HepG2 (cell line): ENCODE measurements around the gene CMTM3. TPM values are rescaled to one million over a fixed set of nuclear protein-coding genes. Genes with fewer than 3 reads are reported as not detected.

Experiments used
- ATF1 ChIP-seq: IDR thresholded peaks from 2 replicates; pipeline ENCODE4 v1.6.1; 2016; ENCODE audit warnings: mild to moderate bottlenecking, control low read depth
- DNMT1 ChIP-seq: sonication (generic); formaldehyde crosslinking; IDR thresholded peaks from 2 replicates; pipeline ENCODE4 v1.5.1; 2020; ENCODE audit warnings: mild to moderate bottlenecking, missing genetic modification reagents
- EEA1 ChIP-seq: sonication (generic); formaldehyde crosslinking; IDR thresholded peaks from 2 replicates; pipeline ENCODE4 v1.5.1; 2020; ENCODE audit warnings: mild to moderate bottlenecking, missing genetic modification reagents, borderline replicate concordance
- HOXA7 ChIP-seq: sonication (generic); formaldehyde crosslinking; IDR thresholded peaks from 2 replicates; pipeline ENCODE4 v1.8.1; 2022; ENCODE audit warnings: mild to moderate bottlenecking, missing genetic modification reagents, moderate library complexity
- KLF12 ChIP-seq: sonication (generic); formaldehyde crosslinking; IDR thresholded peaks from 2 replicates; pipeline ENCODE4 v1.4.0; 2020; ENCODE audit warnings: missing genetic modification reagents, borderline replicate concordance
- MAF1 ChIP-seq: sonication (generic); formaldehyde crosslinking; IDR thresholded peaks from 2 replicates; pipeline ENCODE4 v1.5.0; 2020; ENCODE audit warnings: missing genetic modification reagents, borderline replicate concordance
- MAFF ChIP-seq: IDR thresholded peaks from 2 replicates; pipeline ENCODE4 v1.6.1; 2011; ENCODE audit warnings: low read depth, low read length, improper control_type of control experiment
- MAFG ChIP-seq: sonication (generic); formaldehyde crosslinking; IDR thresholded peaks from 2 replicates; pipeline ENCODE4 v1.5.1; 2020; ENCODE audit warnings: mild to moderate bottlenecking, missing genetic modification reagents
- MXD4 ChIP-seq: IDR thresholded peaks from 2 replicates; pipeline ENCODE4 v1.6.1; 2016; ENCODE audit warnings: mild to moderate bottlenecking, missing biosample characterization, missing genetic modification reagents
- PTBP1 ChIP-seq: fragments of 200-400 bp; formaldehyde crosslinking; IDR thresholded peaks from 2 replicates; pipeline ENCODE4 v1.6.1; 2018; ENCODE audit warnings: low read length, low read depth; ENCODE audit not compliant: poor library complexity, severe bottlenecking
- RBM39 ChIP-seq: fragments of 200-400 bp; formaldehyde crosslinking; IDR thresholded peaks from one replicate; pipeline ENCODE4 v1.6.1; 2018; ENCODE audit warnings: antibody characterized with exemption, mild to moderate bottlenecking, low read depth, low read length; ENCODE audit not compliant: poor library complexity, severe bottlenecking
- ZBTB20 ChIP-seq: sonication (generic); formaldehyde crosslinking; IDR thresholded peaks from 2 replicates; pipeline ENCODE4 v1.8.1; 2023; ENCODE audit warnings: missing genetic modification reagents, low read depth, mild to moderate bottlenecking, borderline replicate concordance
- ZNF484 ChIP-seq: sonication (generic); formaldehyde crosslinking; IDR thresholded peaks from 2 replicates; pipeline ENCODE4 v1.5.1; 2020; ENCODE audit warnings: mild to moderate bottlenecking, low read depth, missing genetic modification reagents, borderline replicate concordance
- ZNF547 ChIP-seq: sonication (generic); formaldehyde crosslinking; IDR thresholded peaks from 2 replicates; pipeline ENCODE4 v1.5.1; 2020; ENCODE audit warnings: mild to moderate bottlenecking, missing genetic modification reagents
- ZNF879 ChIP-seq: sonication (generic); formaldehyde crosslinking; IDR thresholded peaks from 2 replicates; pipeline ENCODE4 v1.8.1; 2023; ENCODE audit warnings: missing genetic modification reagents
- polyA plus RNA-seq, 8 experiments: library from polyadenylated mRNA; depleted of rRNA in 3 of 8; stranded (reverse) in 7 of 8; unstranded in 1 of 8; fragments of >200 nt; fragmentation: Illumina TruSeq in 4 of 8; extraction: Trizol in 4 of 8; gene quantifications; 2 replicates each; pipeline versions ENCODE4 v1.2.1 to v1.2.3, GENCODE V29; 2011 to 2016; ENCODE audit warnings: low read depth in 4 of 8, missing spikeins in 1 of 8, mixed read lengths in 1 of 8; ENCODE audit not compliant: insufficient read depth in 1 of 8
- total RNA-seq, 5 experiments: library from RNA; depleted of rRNA; stranded (reverse); fragments of >200 nt; fragmentation: Illumina TruSeq; extraction: Trizol; gene quantifications; 2 replicates each; pipeline ENCODE4 v1.2.3, GENCODE V29; 2016; ENCODE audit warnings: low read depth in 1 of 5
- TF ChIP-seq, protein P1 (sequence below): sonication (generic); formaldehyde crosslinking; IDR thresholded peaks from 2 replicates; pipeline ENCODE4 v1.8.1; 2023; ENCODE audit warnings: mild to moderate bottlenecking, missing genetic modification reagents
- TF ChIP-seq, protein P2 (sequence below), 2 experiments: sonication (generic) in 1 of 2; formaldehyde crosslinking in 1 of 2; IDR thresholded peaks; 2 replicates each; pipeline versions ENCODE4 v1.6.1 to v1.9.0; 2014 to 2022; ENCODE audit warnings: antibody characterized with exemption in 1 of 2, borderline replicate concordance in 1 of 2, inconsistent platforms in 1 of 2, low read depth in 1 of 2, missing genetic modification reagents in 1 of 2
- TF ChIP-seq, protein P3 (sequence below): sonication (generic); formaldehyde crosslinking; IDR thresholded peaks from 2 replicates; pipeline ENCODE4 v1.8.0; 2023; ENCODE audit warnings: mild to moderate bottlenecking, missing genetic modification reagents
- TF ChIP-seq, protein P4 (sequence below): sonication (generic); formaldehyde crosslinking; IDR thresholded peaks from 2 replicates; pipeline ENCODE4 v1.5.1; 2020; ENCODE audit warnings: mild to moderate bottlenecking, missing genetic modification reagents, moderate library complexity

The CMTM3 gene
- total and polyA plus RNA-seq, 2 of the 13 experiments (the other 11 are each of a cell fraction or from before 2014, with no cell fraction given) = 29.2 to 48.7 TPM

DNA sequence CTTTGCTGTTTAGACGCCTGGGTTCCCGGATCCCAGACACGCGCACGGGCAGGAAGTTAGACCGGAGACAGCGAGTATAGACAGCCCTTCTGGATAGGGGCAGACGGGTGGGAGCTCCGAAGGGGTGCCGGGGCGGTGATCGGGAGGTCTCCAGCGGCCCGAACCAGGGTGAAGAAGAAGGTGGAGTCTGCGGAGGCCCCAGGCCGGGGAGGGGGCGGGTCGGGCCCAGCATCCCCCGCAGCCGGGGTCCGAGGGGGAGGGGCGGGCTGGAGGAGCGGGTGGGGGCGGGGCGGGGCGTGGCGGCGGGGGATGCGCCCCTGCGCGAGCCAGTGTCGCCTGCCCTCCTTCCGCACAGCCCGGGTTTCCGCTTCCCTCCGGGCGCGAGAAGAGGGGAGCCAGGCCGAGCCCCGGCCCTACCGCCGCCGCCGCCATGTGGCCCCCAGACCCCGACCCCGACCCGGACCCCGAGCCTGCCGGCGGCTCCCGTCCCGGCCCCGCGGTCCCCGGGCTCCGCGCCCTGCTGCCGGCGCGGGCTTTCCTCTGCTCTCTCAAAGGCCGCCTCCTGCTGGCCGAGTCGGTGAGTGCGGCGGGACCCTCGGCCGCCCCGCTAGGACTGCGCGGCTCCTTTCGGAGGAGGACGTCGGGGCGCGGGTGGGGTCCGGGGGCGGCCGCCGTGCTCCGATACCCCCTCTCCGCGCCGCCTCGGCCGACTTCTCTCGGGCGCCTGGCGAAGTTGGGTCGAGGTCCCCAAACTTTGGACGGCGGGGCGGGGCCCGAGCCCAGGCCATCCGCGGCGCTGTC lies at the start of gene CMTM3 (continued):
- TF ChIP-seq, protein P1, sequence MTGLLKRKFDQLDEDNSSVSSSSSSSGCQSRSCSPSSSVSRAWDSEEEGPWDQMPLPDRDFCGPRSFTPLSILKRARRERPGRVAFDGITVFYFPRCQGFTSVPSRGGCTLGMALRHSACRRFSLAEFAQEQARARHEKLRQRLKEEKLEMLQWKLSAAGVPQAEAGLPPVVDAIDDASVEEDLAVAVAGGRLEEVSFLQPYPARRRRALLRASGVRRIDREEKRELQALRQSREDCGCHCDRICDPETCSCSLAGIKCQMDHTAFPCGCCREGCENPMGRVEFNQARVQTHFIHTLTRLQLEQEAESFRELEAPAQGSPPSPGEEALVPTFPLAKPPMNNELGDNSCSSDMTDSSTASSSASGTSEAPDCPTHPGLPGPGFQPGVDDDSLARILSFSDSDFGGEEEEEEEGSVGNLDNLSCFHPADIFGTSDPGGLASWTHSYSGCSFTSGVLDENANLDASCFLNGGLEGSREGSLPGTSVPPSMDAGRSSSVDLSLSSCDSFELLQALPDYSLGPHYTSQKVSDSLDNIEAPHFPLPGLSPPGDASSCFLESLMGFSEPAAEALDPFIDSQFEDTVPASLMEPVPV = no peak
- TF ChIP-seq MXD4 (CRISPR knock-in tag) = no peak
- TF ChIP-seq RBM39 = no peak
- no peak for TF ChIP-seq ZNF547 (CRISPR knock-in tag)
- no peak for TF ChIP-seq ATF1 (CRISPR knock-in tag)
- no peak for TF ChIP-seq KLF12 (CRISPR knock-in tag)
- TF ChIP-seq, protein P2, sequence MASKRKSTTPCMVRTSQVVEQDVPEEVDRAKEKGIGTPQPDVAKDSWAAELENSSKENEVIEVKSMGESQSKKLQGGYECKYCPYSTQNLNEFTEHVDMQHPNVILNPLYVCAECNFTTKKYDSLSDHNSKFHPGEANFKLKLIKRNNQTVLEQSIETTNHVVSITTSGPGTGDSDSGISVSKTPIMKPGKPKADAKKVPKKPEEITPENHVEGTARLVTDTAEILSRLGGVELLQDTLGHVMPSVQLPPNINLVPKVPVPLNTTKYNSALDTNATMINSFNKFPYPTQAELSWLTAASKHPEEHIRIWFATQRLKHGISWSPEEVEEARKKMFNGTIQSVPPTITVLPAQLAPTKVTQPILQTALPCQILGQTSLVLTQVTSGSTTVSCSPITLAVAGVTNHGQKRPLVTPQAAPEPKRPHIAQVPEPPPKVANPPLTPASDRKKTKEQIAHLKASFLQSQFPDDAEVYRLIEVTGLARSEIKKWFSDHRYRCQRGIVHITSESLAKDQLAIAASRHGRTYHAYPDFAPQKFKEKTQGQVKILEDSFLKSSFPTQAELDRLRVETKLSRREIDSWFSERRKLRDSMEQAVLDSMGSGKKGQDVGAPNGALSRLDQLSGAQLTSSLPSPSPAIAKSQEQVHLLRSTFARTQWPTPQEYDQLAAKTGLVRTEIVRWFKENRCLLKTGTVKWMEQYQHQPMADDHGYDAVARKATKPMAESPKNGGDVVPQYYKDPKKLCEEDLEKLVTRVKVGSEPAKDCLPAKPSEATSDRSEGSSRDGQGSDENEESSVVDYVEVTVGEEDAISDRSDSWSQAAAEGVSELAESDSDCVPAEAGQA (IDR thresholded peaks at IDR 0.05; ENCODE audit: low read depth) = no peak
- TF ChIP-seq, protein P2 (CRISPR knock-in tag; IDR thresholded peaks at IDR 0.05; ENCODE audit: borderline replicate concordance) = no peak
- no peak for TF ChIP-seq MAFG (CRISPR knock-in tag)
- TF ChIP-seq MAFF = no peak
- no peak for TF ChIP-seq EEA1 (CRISPR knock-in tag)
- no peak for TF ChIP-seq DNMT1
- TF ChIP-seq PTBP1 = no peak
- no peak for TF ChIP-seq ZNF879
- TF ChIP-seq MAF1 (CRISPR knock-in tag) = no peak
- TF ChIP-seq ZBTB20 (CRISPR knock-in tag) = no peak
- TF ChIP-seq, protein P3, sequence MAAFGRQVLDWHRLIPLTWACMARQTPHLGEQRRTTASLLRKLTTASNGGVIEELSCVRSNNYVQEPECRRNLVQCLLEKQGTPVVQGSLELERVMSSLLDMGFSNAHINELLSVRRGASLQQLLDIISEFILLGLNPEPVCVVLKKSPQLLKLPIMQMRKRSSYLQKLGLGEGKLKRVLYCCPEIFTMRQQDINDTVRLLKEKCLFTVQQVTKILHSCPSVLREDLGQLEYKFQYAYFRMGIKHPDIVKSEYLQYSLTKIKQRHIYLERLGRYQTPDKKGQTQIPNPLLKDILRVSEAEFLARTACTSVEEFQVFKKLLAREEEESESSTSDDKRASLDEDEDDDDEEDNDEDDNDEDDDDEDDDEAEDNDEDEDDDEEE (CRISPR knock-in tag) = no peak
- TF ChIP-seq ZNF484 (CRISPR knock-in tag) = no peak
- TF ChIP-seq HOXA7 (CRISPR knock-in tag) = no peak
- TF ChIP-seq, protein P4, sequence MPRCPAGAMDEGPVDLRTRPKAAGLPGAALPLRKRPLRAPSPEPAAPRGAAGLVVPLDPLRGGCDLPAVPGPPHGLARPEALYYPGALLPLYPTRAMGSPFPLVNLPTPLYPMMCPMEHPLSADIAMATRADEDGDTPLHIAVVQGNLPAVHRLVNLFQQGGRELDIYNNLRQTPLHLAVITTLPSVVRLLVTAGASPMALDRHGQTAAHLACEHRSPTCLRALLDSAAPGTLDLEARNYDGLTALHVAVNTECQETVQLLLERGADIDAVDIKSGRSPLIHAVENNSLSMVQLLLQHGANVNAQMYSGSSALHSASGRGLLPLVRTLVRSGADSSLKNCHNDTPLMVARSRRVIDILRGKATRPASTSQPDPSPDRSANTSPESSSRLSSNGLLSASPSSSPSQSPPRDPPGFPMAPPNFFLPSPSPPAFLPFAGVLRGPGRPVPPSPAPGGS = 0 out of 2 replicates have a peak, but pooled peaks have one; percentile 47
